NCI-H446 (cell line): ENCODE data around the gene CACNA1C.
A peak's percentile ranks its signal among the peaks of the same experiment; 100 is the strongest.

Experiments
- DNase-seq, 2 experiments: peaks; one replicate each; lab custom pipeline; 2025; lab: John Stamatoyannopoulos, UW

Gene CACNA1C

DNA sequence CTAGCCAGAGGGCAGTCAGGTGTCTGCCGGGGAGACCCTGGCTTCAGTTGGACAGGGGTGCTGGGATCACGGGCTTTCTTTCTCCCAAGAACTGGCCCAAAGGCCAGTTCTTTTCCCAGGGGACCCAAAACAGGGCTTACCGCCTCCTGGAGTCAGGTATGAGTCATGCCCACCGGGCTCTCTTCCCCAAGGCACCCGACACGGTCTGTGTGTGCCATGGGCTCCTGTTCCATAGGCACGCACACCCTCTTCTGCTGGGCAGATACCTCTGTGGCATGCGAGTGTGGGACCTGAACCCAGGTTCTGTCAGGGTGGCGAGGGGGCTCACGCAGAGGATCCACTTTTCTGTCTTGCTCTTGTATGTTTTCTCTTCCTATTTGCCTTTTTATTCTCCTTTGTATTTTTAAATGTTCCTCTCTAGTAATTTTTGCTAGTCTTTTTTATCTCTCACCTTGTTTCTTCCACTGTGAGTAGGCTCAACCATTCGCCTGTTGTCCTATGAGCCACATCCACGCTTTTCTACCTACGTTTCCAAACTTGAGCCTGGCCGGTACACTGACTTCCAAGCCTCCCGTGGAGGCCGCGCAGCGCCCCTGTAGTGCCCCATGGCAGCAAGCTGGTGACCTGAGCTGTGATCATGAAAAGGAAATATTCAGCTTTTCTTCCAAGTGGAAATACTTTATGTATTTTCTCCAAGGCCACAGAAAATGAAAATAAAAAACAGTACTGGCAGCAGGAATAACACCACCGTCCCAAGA is 362.2 kb downstream of the CACNA1C start:
- no peak for DNase-seq

DNA sequence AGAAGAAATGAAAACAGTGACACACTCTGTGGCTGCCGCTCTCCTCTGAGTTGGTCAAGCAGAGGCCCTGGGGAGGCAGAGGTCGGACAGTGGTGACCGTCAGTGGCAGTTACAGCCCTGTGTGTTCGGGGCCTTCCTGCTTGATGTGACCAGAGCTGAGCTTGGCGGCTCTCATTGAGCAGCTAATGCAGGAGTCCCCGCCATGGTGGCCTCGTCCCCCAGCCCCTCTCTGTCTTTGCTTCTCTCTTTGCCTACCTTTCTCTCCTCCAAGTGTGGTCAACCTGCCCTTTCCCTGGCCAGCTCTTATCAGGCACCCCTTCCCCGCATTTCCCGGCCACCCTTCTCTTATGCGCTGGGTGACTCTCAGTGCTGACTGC is 362.8 kb downstream of the CACNA1C start:
- DNase-seq, result no peak

DNA sequence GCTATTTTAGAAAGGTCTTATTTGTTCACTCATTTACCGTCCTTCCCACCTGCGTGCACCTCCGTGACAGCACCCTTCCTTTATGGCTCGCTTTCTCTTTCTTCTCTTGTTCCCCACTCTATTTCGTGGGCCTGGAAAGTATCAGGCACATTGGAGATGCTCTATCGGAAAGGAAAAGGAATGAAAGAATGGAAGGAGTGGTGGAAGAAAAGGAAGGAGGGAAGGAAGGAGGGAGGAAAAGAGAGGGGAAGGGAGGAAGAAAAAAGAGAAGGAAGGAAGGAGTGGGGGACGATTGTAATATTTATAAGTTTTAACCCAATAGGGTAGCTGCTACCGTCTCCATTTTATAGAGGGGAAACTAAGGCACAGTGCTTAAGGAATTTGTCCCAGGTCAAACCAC is 363.4 kb downstream of the CACNA1C start:
- DNase-seq, result no peak

DNA sequence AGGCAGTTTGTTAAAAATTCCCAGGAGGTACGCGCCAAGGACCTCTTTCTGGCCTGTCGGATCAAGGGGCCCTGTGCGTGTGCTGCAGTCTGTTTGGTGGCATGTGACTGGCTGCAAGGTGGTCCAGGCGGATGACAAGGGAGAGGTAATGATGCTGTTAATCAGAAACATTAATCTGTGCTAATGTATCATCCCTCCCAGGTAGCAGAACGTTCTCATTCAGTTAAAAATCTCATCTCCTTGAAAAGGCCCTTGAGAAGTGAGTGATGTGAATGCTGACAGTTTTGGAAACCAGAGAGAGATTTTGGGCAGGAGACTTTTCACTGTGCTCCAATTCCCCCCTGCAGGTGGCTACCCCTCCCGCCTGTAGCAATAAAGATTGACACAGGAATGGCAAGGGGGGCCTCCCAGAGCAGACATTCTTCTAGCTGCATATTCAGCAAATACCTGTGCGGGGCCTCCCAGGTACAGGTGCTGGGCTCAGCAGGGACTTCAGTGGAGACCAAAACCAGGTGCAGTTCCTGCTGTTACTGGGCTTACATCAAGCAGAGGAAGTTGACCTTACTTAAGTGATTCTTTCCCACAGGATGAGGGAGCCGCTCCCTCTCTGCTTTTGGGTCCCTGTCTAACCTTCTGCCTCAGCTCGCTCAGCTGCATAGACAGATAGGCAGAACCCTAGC is 364.8 kb downstream of the CACNA1C start:
- DNase-seq, result no peak

DNA sequence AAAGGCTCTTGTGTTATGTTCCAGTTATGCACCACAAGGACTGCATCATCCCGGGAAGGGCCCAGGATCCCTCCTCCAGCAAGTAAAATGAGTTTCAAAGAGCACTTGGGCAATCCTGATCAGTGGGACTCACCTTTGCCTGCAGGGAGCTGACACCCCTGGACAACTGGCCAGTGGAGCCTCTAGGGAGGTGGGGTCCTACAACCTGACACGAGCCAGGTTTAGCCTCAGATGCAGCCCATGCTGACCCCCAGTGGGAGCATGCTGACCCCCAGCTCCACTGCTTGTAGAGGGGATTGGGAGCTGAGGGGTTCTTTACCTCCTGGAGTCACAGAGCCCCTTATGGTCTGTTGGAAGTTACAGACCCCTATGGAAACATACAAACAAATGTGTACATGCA is 365.8 kb downstream of the CACNA1C start:
- no peak for DNase-seq

DNA sequence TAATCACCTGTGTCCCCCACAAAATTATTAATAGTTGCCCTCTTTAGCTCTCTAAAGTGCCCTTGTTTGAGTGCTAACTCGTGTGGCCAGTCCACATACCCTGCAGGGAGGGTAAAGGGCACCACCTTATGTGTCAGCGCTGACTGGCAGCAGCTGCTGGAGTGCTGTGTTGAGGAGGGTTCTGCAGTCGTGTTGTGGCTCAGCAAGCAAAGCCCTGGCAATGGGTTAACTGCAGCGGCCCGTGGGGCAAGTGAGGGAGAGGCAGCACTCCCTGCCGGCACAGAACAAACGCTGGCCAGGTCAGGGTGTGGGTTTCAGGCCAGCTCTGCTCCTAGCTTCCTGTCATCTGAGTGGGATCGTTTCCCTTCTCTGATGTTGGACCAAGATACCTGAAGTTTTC is 369.8 kb downstream of the CACNA1C start:
- no peak for DNase-seq

DNA sequence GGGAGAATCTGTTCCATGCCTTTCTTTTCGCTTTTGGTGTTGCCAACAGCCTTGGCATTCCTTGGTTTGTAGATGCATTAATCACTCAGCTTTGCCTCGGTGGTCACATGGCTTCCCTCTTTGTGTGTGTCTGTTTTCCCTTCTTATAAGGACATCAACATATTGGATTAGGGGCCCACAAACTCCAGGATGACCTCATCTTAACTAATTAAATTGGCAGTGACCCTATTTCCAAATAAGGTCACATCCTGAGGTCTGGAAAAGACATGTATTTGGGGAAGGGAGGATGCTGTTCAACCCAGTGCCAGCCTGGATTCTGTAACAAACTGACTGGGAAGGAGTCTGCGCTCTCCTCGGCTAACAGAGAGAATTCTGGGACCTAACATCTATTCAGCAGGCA is 376.2 kb downstream of the CACNA1C start:
- peak; percentile 75 to 82 for DNase-seq

DNA sequence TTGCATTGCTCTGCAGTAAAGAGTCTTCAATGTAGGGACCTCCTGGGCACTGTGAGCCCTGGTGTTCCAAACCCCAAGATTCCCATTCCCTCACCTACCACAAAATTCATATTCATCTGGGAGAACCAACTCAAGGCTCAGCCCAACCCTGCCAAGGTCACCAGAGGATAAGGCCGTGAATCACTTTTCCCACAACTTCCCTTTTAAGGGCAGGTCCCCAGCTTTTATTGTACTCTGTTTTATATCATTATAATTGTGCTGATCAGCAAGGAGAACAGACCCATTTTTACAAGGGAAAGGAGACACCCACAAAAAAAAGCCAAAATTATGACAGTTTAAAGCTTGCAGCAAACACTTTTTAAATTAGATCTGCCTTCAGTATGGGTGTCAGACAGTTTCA is 379.0 kb downstream of the CACNA1C start:
- no peak for DNase-seq

DNA sequence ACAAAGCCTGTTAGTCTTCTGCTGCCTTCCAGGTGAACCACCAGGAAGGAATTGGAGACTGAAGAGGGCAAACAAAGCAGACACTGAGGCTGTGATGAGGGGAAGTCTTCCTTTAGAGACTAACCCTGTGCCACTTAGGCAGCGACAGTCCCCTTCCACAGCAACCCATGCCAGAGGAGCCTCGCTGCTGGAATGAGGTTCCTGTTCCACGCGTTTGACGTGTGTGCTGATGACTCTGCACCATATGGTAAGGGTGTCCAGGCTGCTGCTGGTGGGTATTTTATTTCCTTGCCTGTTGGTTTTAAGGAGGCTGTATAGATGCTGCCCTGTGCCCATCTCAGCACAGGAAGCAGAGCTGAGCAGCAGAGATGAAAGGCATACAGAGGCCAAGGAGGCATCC is 380.1 kb downstream of the CACNA1C start:
- DNase-seq, result no peak

DNA sequence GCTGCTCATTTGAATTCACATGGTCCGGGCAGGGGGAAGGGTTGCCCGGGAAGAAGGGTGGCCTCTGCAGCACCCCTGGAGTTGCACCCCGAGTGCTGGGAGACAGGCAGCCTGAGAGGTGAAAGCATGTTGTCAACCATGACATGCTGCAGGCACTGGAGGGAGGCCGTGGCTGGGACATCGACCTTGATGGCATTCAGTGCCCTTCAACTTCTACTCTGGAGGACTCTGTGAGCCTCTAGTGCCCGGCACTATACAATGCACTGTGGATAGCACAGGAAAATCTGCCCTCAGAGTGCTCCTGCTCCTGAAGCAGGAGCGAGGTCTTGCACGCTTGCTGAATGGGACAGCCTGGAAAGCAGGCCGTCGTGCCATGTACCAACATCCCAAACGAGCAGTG is 382.7 kb downstream of the CACNA1C start:
- no peak for DNase-seq

DNA sequence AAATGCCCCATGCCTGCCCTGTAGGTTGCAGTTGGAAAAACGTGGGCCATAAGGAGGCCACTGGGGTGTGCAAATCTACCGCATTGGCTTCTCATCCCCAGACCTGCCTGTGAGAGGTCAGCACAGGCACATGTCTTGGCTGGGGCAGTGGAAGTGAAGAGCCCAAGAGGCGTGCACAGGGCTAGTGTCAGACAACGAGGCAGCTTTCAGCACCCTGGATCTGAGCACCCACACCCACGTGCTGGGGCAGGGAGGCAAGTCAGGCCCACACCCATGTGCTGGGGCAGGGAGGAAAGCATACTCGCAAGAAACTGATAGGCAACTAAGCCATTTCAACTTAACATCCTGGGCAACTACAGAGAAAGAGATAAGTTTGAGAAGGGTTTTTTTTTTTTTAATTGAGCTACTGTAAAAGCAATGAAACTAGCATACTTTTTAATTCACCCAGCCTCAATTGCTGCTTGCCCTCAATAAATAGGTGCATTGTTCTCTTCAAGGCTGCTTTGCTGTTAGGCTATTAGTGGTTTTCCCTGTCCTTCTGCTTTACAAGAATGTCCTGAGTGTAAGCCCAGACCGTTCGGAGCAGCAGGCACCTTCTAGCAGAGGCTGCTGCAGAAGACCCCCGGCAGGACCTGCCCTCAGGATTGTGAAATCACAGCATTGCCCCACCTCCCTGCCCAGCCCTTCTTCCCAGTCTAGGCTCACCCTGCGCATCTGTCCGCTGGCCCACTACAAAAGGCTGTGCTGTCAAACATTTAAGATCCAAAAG is 386.7 kb downstream of the CACNA1C start:
- DNase-seq, result no peak

DNA sequence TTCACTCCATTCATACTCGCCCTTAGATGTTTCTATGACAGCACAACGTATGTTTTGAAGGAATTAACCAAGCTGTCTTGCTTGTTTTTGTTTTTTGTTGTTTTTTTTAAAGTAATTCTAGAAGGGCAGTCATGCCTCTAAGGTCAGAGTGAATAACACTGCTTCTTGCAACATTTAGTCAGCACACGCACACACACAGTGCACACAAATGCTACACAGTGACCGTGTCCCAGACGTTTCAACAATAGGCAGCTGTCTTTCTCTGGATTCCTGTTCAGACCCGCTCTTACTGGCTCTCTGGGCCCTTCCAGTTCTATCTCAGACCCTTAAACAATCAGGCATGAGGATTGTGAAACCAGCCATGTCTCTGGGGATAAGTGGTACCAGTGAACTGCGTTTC is 391.0 kb downstream of the CACNA1C start:
- no peak for DNase-seq

DNA sequence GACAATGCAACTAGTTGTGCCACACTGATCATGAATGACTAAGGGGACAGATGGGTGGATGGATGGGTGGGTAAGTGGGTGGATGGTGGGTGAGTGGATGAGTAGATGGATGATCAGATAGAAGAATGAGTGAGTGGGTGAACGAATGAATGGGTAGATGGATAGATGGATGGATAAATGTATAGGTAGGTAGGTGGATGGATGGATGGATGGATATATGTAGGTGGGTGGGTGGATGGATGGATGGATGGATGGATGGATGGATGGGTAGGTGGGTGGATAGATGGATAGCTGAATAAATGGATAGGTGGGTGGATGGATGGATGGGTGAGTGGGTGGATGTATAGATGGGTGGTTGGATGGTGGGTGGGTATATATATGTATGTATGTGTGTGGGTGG is 393.2 kb downstream of the CACNA1C start:
- DNase-seq, result no peak

DNA sequence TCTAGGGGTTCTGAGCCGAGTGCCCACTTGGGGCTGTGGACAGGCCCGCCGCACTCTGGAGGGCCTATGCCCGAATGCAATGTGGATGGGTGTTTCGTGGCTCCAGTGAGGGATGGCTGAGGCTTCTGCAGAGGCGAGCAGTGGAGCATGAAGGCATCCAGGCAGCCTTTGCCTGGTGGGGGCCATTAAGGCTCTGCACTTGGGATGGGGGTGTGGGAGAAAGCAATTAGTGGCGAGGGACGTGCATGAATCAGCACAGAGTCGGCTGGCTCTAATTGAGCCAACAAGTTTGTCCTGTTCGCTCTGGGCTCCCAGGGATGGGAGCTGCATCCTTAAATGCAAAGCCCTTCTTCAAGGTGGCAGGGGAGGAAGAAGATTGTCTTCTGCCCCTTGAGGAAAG is 395.1 kb downstream of the CACNA1C start:
- DNase-seq, result peak in 1 of 2 experiments; percentile 27

DNA sequence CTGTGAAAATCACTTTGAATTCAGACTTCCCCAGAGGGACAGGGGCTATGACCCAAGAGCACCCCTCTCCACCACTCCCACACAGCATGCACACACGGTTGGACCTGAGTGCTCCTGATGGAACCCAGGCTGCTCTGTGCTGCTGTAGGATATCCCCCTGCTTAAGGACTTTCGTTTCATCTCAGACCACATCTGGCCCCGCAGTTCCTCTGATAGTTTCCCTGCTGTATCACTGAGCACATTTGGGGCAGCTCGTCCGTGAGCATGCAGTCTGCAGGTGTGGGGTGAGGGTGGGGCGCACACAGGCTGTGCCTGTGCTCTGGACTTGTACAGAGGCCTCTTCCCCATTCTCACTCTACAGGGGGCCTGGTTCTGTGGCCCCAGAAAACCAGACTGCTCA is 396.8 kb downstream of the CACNA1C start:
- DNase-seq, result no peak

DNA sequence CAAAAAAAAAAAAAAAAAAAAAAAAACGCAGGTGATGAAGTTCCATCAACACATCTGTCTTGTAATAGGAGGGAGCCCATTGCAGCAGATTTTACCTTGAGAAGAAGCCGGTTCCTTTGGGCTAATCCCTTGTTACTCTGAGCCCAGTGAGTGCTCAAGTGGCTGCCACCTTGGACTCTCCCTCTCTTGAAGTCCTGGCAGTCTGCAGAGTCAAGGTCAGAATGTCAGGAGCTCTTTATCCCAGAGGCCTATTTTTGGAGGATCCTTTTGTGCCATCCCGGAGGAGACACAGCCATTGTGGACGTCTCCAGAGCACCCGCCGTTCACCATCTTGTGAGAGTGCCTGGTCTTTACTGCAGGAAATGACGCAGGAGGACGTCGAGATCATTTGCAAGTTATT is 397.8 kb downstream of the CACNA1C start:
- DNase-seq, result no peak

DNA sequence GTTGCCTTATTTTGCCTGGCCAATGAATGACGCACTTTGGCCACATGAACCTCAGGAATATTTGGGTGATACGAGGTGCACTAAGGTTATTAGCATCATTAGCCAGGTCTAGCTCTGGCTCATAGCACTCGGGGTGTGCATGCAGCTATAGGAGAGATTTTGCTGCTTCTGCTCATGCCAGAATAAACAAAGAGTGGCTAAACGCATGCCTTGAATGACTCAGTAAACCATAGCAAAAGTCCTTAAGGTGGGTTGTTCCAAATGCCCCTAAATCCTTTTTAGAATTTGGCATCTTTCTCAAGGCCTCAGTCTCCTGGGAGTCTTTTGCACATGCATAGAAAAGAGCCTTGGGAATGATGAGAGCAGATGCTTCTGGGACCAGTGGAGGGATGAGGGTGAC is 398.2 kb downstream of the CACNA1C start:
- DNase-seq, result no peak

DNA sequence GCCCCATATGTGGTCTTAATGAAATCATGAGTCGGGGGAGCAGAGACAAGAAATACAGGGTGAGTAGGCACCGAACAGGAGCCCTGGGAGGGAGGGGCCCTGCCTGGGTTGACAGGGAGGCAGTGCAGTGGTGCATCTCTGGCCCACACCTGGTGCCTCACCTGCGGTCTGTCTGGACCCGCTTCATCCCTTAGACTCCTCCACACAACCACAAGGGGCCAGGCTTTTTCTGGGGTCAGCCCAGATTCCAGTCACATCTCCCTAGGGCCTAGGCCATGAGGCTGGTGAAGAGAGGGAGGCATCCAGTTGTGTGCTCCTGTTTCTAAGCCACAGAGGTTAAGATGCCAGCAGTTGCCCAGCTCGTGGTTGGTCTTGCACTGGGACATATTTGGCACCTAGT is 398.7 kb downstream of the CACNA1C start:
- DNase-seq, result no peak

DNA sequence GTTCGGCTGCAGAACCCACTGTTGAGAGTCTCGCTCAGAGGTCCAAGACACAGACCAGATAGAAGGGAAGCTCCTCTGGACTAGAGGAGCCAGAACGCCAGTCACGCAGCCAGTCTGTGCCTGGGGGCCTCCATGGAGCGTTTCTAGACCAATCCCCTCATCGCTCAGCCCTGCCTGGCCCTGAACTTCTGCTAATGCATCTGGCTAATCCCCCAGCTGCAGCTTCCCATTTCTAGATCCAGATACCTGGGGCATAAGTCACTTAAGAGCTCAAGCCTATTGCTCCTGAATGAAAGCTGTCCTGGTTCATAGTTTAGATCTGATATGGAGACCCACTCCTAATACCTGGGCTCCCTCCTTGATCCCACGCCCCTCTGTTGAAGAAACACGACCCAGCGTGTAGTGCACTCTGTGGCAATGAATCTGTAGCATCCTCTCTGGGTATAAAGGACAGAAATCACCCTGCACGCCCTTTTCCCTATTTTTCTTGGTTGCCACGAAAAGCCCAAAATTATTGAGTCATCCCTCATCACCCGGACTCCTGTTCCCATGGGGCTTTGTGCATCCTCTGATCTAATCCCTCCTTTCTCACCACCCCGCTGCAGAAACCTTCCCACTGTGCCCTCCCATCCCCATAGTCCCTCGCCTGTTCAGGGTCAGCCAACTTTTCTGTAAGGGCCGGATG is 400.4 kb downstream of the CACNA1C start:
- DNase-seq, result no peak

DNA sequence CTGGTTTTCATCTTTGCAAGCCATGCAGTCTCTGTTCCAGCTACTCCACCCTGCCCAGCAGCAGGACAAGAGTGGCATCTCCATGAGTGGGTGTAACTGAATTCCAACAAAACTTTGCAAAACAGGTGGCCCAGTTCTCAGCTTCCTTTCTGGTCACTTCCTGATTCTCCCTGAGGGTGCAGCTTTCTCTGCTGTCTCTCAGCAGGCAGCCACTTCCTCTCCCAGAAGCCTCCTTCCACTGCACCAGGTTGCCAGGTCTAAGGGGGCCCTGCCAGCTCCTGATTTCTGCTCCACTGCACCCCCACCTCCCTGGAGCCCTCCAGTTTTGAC is 400.9 kb downstream of the CACNA1C start:
- no peak for DNase-seq

DNA sequence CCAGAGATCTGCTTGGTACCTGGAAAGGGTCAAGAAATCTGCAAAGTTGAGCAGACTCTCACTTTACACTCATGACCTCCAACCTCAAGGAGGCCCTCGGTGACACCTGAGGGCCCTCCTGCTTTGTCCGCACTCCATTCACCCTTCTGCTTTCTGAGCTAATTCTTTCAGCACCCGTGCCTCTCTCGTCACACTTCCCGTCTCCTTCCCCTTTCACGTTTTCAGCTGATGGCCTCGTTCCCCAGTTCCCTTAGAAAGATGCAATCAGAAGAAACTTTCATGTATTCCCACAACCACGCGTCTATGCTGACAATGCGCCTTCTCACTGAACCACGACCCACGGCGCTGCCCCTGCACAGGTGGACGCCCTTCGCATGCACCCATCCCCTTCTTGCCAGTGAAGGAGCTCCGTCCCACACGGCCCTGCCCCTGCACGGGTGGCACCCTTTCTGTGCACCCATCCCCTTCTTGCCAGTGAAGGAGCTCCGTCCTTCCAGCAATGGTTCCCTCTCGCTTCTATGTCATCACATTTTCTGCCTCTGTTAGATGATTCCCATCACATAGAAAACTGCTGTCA is 401.9 kb downstream of the CACNA1C start:
- DNase-seq, result no peak

DNA sequence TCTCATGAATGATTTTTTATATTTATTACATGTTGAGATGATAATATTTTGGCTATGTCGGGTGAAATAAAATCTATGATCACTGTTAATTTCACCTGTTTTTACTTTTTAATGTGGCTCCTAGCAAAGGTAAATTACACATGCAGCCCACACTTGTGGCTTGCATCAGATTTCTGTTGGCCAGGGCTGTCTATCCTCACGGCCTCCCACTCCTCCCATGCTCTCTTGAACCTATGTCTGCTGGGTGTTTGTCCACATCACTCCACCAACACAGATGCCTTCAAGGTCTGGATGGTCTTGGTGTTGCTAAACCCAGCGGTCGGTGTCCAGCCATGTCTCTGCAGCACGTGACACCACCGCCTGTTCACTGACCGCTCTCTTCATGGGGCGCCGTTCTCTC is 402.6 kb downstream of the CACNA1C start:
- no peak for DNase-seq
